NCI-H1105 (cell line): ENCODE results near the gene CACNG4.

Experiments
- DNase-seq: peaks from one replicate; lab custom pipeline; 2025; lab: John Stamatoyannopoulos, UW

CACNG4 gene

GRCh38 chr17:66963909-66964771 is at the start of gene CACNG4:
TSS of gene CACNG4 (plus strand) at chr17:66964707. CDS start at chr17:66964912, 205 bp downstream.
- peak; percentile 55 for DNase-seq

- peak; percentile 10 for DNase-seq
These were observed 49.3 kb upstream of the CACNG4 start for GRCh38 chr17:66915204-66915611.

DNA sequence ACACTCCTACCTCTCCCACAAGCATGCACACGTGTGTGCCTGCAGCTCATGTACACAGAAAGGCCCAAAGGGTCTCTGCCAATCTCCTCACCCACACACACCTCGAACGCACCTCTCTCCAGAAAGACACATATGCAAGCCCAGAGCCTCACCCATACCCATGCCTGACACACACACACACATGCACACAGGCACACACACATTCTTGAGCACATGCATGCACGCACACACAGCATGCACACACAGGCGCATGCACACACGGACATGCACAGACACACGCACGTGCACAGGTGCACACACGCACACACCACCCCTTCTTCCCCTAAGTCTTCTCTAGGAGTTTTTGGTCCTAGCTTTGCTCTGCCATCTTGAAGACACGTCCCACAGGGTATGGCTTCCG is 48.7 kb upstream of the CACNG4 start:
- DNase-seq: no peak

DNA sequence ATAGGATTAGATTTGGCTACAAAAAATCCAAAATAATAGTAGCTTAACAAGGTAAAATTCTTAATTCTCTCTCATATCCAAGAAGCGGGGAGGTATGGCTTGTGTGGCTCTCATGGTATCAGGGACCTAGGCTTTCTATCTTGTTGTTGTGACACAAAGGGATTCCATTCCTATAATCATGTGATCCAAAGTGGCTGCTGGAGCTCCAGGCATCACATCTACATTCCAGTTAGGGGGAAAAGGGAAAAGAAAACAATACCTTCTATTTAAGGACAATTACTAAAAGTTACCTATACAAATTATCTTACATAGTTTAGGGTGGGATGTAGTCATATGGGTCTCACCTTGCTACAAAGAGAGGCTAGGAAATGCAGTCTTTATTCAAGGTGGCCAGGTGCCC is 47.6 kb upstream of the CACNG4 start:
- DNase-seq: no peak

- no peak for DNase-seq
These were observed 45.6 kb upstream of the CACNG4 start for GRCh38 chr17:66918896-66919295.

DNA sequence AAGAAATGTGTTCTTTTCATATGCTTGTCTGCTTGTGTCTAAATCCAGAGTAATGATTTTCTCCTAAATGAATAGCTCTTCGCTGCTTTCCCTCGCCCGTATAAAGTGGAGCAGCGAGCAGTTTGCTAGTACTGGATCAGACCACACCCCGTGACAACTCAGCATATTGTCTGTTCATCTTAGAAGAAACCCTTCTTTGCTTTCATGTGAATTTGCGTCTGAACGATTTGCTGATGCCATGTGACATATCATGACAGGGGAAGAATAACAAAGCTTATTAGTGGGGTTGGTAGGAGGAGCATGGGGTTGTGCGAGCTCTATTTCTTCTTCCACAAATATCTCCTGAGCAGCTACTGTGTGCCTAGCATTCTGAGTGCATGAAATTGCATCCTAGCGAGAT is 44.1 kb upstream of the CACNG4 start:
- no peak for DNase-seq

DNA sequence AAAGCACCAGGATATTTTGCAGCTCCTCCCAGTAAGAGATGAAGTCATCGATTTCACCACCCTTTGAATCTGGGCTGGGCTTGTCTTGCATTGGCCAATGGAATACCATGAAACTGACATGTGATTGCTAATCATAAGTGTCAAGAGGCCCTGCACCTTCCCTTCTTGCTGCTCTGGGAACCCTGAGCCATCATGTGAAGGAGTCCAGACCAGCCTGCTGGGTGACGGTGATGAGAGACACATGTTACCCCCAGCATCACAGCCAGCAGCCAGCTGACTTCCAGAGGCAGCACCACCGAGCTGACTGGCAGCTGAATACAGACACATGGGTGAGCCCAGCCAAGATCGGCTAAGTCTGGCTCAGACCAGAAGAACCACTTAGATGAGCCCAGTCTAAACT is 43.6 kb upstream of the CACNG4 start:
- no peak for DNase-seq

DNA sequence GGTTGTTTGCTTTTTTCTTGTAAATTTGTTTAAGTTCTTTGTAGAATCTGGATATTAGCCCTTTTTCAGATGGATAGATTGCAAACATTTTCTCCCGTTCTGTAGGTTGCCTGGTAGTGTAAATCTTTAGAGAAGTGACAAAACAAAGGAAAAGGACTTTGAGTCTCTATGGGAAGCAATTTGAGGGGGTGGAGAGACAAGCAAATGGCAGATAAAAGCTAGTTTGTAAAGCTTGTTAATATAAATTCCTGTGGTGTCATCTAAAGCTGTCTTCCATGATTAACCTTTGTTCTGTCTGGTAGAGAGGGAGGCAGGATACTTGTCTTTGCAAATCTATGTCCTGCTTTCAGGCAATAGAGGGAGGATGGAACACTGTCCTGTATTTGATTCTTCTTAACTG is 40.6 kb upstream of the CACNG4 start:
- no peak for DNase-seq

- DNase-seq: no peak
These were observed 38.6 kb upstream of the CACNG4 start for GRCh38 chr17:66925811-66926500.

- DNase-seq: no peak
These were observed 35.6 kb upstream of the CACNG4 start for GRCh38 chr17:66928949-66929348.

- DNase-seq: no peak
These were observed 34.9 kb upstream of the CACNG4 start for GRCh38 chr17:66929591-66929990.

DNA sequence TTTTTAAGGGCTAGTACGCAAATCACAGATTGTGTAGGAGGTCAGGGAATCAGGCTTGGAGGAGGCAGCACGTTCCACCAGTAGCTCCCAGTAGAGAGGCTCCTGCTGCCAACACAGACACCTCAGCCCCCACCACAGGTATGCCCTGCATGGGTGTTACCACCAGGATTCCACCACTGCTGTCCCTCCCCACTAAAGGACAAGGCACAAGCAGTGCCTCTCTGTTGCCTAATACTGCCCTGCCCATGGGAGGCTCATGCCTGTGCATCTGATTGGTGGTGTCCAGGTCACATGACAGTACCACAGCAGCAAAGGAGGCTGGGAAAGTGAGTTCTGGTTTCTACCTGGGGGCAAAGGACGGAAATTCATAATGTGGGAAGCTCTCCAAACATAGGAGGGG is 33.6 kb upstream of the CACNG4 start:
- no peak for DNase-seq

DNA sequence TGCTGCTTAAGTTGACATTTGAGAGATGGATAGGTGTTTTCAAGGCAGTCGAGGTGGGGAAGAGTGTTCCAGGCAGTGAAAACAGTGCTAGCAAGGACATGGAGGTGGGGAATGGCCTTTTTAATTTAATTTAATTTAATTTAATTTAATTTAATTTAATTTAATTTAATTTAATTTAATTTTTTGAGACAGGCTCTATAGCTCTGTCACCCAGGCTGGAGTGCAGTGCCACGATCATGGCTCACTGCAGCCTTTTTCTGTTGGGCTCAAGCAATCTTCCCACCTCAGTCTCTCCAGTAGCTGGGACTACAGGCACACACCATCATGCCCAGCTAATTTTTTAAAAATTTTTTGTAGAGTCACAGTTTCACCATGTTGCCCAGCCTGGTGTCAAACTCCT is 32.2 kb upstream of the CACNG4 start:
- DNase-seq: no peak

- no peak for DNase-seq
These were observed 30.5 kb upstream of the CACNG4 start for GRCh38 chr17:66934040-66934439.

DNA sequence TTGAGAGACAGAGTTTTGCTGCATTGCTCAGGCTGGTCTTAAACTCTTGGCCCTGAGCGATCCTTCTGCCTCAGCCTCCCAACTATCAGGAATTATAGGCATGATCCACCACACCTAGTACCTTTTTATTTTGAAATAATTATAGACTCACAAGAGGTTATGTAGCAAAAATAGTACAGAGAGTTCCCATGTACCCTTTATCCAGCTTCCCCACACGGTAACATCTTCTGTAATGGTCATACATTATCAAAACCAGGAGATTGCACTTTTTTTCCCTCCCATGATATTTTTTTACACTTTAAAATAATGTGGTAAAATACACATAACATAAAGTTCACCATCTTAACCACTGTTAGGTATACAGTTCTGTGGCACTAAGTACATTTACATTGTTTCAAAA is 28.8 kb upstream of the CACNG4 start:
- no peak for DNase-seq

DNA sequence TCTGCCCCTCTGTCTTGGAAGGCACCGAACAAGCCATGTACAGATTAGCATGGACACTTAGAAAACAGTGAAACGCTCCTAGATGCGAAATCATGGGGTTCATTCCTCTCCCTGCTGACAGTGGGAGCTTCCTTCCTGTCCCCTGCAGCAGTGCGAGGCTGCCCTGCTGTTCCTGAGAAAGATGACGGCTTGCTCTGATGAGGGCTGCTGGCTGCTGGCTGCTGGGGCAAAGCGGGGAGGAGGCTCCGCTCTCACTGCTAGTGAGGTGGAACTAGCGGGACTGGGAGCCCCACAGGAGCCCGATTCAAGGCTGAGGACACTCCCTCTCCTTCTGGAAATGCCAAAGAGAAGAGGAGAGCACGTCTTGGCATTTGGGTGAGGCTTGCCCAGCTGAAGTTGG is 25.9 kb upstream of the CACNG4 start:
- no peak for DNase-seq

DNA sequence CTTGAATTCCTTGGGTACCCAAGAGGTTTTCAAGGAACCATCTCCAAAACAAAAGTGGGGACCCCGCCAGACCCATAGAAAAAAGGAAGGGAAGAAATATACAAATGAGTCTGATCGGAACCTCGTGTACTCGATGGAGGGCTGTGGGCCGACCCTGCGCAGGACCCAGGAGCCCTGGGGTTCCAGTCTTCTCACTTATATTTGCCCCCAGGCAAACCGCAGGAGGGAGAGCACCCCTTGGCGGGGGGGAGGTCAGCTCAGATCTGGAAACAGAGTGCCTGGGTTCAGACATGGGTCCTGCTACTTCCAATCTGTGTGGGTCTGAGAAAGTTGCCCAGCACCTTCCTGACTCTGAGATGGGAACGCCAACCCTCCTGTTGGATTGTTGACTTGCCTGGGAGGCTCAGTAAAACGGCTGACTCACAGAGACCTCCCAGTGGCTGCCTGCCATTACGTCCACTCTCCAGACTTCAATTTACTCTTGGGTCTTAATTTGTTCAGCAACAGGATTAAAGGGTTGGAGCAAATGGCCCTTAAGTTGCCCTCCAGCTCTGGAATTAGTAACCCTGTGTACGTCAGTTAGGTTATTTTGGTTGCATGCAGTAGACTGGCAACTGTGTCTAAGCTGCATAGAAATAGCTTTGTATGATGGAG is 24.9 kb upstream of the CACNG4 start:
- DNase-seq: no peak

DNA sequence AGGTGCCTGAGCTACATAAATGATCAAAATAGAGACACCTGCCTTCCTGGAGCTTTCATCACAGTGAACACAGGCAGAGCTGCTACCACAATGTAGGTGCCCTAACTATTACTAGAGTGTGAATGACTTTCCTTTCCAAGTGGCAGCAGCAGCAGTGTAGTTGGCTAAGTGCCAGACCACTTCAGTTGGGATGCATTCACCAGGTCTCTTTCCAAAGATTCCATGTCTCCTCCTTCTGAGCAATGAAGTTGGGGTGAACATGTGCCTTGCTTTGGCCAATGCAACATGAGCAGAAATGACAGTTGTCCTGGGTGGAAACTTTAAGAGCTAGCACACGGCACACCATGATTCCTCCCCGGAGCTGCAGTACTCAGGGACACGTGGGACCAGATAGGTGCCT is 23.3 kb upstream of the CACNG4 start:
- DNase-seq: no peak

DNA sequence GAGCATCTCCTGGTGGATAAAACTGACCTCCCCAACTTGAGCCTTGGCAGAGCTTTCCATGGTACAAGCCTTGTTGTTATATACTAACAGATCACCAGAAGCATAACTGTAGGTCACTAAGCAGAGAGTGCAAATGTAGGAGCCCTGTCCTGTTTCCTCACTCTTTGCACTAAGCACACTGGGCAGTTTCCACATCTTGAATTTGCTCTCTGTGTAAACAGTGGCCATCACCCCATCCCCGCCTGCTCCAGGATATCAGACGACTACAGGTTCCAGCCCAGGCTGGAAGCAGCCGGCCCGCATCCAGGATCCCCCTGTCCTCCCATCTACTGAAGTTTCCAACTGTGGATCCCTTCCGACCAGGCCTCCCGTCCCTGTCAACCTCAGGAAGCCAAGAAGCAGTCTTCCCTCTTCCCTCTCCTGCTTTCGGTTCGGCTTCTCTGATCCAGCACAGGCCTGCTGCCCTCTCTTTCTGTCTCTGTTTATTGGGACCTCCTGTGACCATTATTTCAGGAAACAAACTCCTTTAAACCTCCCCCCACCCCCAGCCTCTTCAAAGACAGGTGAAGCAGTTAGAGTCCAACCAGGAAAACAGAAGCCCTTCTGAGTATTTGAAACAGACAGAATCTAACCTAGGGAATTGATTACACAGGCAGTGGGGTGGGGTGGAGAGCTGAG is 22.6 kb upstream of the CACNG4 start:
- DNase-seq: no peak

DNA sequence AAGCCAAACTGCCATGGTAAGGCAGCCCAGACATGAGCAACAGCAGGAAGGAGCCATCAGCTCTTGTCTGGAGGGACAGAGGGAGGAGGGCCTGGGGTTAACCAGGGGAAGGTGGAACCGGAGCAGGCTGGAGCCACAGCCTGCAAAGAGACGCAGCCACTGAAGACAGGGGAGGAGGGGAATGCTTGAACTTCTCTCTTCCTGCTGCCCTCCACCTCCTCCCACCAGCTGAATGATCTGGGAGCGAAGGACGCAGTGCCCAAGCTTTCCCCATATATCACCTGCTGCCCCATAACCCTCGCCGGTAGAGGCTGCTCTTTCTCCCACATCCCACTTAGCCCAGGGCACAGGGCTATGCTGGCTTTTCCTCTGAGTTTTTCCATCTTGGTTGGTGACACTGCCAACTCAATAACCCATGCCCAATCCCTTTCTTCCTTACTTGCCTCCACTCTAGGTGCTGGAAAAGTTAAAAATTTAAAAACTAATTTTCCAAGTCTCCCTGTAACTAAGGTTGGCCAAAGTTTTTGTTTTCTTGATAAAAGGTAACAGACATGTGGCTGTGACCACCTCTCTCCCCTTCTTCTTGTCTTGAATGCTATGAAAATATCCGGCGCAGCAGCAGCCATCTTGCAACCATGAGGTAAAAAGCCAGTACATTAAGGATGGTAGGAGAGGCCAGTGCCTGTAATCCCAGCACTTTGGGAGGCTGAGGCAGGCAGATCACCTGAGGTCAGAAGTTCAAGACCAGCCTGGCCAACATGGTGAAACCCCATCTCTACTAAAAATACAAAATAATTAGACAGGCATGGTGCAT is 21.8 kb upstream of the CACNG4 start:
- no peak for DNase-seq

DNA sequence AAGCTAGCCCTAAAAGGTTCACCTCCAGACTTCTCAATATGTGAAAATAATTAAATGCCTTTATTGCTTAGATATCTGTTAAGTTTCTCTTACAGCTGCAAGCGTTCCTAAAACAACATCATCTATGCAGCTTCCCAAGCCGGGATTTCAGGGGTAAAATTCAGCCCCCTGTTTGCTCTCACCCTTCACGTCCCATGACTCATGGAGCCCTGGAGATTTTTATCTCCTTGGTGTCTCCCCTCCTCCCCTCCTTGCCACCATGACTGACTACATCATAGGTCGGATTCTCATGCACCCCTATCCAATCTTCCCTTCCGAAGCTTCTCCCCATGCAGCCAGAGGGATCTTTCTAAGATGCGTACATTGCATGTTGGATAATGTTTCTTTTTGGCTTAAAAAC is 21.0 kb upstream of the CACNG4 start:
- DNase-seq: no peak
